ENCODE results near the gene CATSPERB.

The CATSPERB gene

GRCh38 chr14:91722386-91722785, 9.5 kb downstream of the CATSPERB start:
- TF ChIP-seq CTCF (IDR thresholded peaks at IDR 0.05; ENCODE audit: low read length, missing control alignments): no peak

GRCh38 chr14:91719839-91720238, 12.0 kb downstream of the CATSPERB start:
- no peak overlapping the region for H3K4me3 ChIP-seq (replicated peaks; ENCODE audit: low read depth, low read length)
- DNase-seq (ENCODE audit: low read depth): no peak
- TF ChIP-seq CTCF (IDR thresholded peaks at IDR 0.05; ENCODE audit: low read length, missing control alignments): no peak

More at GRCh38 chr14:91722386-91722785, 9.5 kb downstream of the CATSPERB start:
- no peak for DNase-seq (ENCODE audit: low read depth)
- no peak overlapping the region for H3K4me3 ChIP-seq (replicated peaks; ENCODE audit: low read depth, low read length)

- TF ChIP-seq CTCF (IDR thresholded peaks at IDR 0.05; ENCODE audit: low read length, missing control alignments): no peak
- DNase-seq (ENCODE audit: low read depth): no peak
- H3K4me3 ChIP-seq (replicated peaks; ENCODE audit: low read depth, low read length): no peak overlapping the region
Observed at GRCh38 chr14:91716999-91717398, 14.9 kb downstream of the CATSPERB start.

- no peak overlapping the region for H3K4me3 ChIP-seq (replicated peaks; ENCODE audit: low read depth, low read length)
- DNase-seq (ENCODE audit: low read depth): no peak
- TF ChIP-seq CTCF (IDR thresholded peaks at IDR 0.05; ENCODE audit: low read length, missing control alignments): no peak
Observed at GRCh38 chr14:91714805-91715204, 17.1 kb downstream of the CATSPERB start.

- TF ChIP-seq CTCF (IDR thresholded peaks at IDR 0.05; ENCODE audit: low read length, missing control alignments): no peak
- H3K4me3 ChIP-seq (replicated peaks; ENCODE audit: low read depth, low read length): no peak overlapping the region
- DNase-seq (ENCODE audit: low read depth): no peak
Observed at GRCh38 chr14:91708795-91709194, 23.1 kb downstream of the CATSPERB start.

- TF ChIP-seq CTCF (IDR thresholded peaks at IDR 0.05; ENCODE audit: low read length, missing control alignments): no peak
- H3K4me3 ChIP-seq (replicated peaks; ENCODE audit: low read depth, low read length): no peak overlapping the region
- DNase-seq (ENCODE audit: low read depth): no peak
Observed at GRCh38 chr14:91706996-91707395, 24.9 kb downstream of the CATSPERB start.

- H3K4me3 ChIP-seq (replicated peaks; ENCODE audit: low read depth, low read length): no peak overlapping the region
- no peak for TF ChIP-seq CTCF (IDR thresholded peaks at IDR 0.05; ENCODE audit: low read length, missing control alignments)
- no peak for DNase-seq (ENCODE audit: low read depth)
Observed at GRCh38 chr14:91694643-91695042, 37.2 kb downstream of the CATSPERB start.
